ENCODE data around the gene RAB5B.

GRCh38 chr12:56020423-56021184 lies 46.7 kb downstream of the RAB5B start, which contains the start of gene IKZF4:
- TF ChIP-seq, protein P1, sequence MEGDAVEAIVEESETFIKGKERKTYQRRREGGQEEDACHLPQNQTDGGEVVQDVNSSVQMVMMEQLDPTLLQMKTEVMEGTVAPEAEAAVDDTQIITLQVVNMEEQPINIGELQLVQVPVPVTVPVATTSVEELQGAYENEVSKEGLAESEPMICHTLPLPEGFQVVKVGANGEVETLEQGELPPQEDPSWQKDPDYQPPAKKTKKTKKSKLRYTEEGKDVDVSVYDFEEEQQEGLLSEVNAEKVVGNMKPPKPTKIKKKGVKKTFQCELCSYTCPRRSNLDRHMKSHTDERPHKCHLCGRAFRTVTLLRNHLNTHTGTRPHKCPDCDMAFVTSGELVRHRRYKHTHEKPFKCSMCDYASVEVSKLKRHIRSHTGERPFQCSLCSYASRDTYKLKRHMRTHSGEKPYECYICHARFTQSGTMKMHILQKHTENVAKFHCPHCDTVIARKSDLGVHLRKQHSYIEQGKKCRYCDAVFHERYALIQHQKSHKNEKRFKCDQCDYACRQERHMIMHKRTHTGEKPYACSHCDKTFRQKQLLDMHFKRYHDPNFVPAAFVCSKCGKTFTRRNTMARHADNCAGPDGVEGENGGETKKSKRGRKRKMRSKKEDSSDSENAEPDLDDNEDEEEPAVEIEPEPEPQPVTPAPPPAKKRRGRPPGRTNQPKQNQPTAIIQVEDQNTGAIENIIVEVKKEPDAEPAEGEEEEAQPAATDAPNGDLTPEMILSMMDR (IDR thresholded peaks at IDR 0.05 in 2 of 3, conservative IDR thresholded peaks at IDR 0.05 in 1 of 3; ENCODE audit: borderline replicate concordance in 1 of 3, insufficient read depth in 1 of 3, low read depth in 2 of 3, low read length in 2 of 3) = no peak
- TF ChIP-seq, protein P2, sequence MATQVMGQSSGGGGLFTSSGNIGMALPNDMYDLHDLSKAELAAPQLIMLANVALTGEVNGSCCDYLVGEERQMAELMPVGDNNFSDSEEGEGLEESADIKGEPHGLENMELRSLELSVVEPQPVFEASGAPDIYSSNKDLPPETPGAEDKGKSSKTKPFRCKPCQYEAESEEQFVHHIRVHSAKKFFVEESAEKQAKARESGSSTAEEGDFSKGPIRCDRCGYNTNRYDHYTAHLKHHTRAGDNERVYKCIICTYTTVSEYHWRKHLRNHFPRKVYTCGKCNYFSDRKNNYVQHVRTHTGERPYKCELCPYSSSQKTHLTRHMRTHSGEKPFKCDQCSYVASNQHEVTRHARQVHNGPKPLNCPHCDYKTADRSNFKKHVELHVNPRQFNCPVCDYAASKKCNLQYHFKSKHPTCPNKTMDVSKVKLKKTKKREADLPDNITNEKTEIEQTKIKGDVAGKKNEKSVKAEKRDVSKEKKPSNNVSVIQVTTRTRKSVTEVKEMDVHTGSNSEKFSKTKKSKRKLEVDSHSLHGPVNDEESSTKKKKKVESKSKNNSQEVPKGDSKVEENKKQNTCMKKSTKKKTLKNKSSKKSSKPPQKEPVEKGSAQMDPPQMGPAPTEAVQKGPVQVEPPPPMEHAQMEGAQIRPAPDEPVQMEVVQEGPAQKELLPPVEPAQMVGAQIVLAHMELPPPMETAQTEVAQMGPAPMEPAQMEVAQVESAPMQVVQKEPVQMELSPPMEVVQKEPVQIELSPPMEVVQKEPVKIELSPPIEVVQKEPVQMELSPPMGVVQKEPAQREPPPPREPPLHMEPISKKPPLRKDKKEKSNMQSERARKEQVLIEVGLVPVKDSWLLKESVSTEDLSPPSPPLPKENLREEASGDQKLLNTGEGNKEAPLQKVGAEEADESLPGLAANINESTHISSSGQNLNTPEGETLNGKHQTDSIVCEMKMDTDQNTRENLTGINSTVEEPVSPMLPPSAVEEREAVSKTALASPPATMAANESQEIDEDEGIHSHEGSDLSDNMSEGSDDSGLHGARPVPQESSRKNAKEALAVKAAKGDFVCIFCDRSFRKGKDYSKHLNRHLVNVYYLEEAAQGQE (IDR thresholded peaks at IDR 0.05; ENCODE audit: low read depth) = no peak
- TF ChIP-seq EZH2 (IDR thresholded peaks at IDR 0.05) (no peak), RAD21 (IDR thresholded peaks at IDR 0.05; ENCODE audit: low read depth) (no peak), MAX (IDR thresholded peaks at IDR 0.05) (no peak), POLR2AphosphoS5 (IDR thresholded peaks at IDR 0.05; ENCODE audit: low read depth, low read length) (no peak), POLR2A (IDR thresholded peaks at IDR 0.05; ENCODE audit: borderline replicate concordance, extremely low read depth, insufficient read depth, insufficient read length) (no peak)
- TF ChIP-seq, protein P3, sequence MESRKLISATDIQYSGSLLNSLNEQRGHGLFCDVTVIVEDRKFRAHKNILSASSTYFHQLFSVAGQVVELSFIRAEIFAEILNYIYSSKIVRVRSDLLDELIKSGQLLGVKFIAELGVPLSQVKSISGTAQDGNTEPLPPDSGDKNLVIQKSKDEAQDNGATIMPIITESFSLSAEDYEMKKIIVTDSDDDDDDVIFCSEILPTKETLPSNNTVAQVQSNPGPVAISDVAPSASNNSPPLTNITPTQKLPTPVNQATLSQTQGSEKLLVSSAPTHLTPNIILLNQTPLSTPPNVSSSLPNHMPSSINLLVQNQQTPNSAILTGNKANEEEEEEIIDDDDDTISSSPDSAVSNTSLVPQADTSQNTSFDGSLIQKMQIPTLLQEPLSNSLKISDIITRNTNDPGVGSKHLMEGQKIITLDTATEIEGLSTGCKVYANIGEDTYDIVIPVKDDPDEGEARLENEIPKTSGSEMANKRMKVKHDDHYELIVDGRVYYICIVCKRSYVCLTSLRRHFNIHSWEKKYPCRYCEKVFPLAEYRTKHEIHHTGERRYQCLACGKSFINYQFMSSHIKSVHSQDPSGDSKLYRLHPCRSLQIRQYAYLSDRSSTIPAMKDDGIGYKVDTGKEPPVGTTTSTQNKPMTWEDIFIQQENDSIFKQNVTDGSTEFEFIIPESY (IDR thresholded peaks at IDR 0.05; ENCODE audit: extremely low read depth, insufficient replicate concordance, low read length) = no peak
